ENCODE results near the gene TNRC18.

Gene TNRC18

DNA sequence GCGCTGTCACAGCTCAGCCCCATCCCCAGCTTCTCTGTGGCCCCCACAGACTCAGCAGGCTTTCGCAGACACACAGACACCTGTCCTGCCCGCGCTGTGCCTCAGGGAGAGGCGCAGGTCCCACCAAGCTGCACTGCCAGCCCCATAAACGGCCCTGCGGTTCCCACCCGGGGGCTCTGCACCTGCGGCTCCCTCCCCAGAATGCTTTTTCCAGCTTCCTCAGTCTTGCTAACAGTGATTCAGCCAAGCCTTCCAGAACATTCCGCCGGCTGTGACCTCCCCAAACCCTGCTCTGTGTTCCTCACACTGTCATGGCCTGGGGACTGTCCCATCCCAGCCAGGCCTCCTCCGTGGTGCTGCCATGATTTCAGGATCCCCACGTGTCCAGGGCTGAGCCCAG, 27.8 kb upstream of the TNRC18 start:
- DNase-seq (ENCODE audit: low spot score): no peak

DNA sequence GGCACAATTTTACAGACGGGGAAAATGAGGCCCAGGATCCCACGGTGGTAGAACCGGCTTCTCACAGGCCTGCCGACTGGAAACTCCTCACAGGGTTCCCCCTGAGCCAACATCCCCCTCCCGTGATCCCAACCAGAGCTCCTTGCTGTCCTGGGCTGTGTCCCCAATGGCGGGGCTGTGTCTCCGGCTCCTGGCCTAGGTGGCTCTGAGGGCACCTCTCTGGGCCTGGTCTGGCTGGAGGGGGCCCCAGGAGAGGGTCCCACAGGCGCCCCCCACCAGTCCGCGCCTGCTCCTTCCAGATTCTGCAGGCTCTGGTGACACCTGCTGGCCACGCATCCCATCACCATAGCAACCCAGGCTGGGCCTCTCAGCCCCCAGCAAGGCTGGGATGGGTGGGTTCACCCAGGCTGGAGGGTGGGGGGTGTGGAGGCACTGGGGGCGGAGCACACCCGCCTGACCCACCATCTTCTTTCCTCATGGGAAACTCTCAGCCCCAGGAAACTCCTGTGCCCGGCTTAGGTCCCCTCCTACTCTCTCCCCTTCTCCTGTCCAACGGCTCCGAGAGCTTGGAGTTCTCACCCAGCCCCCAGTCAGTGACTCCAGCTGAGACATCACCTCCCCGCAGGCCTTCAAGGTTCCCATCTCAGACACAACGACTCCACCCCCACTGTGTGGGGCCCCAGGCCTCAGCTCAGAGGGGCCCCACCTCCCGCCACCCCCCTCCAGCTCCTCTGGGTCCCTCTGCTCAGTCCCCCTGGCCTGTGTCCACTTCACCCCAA, 27.1 kb upstream of the TNRC18 start:
- DNase-seq (ENCODE audit: low spot score): peak; percentile 31

DNA sequence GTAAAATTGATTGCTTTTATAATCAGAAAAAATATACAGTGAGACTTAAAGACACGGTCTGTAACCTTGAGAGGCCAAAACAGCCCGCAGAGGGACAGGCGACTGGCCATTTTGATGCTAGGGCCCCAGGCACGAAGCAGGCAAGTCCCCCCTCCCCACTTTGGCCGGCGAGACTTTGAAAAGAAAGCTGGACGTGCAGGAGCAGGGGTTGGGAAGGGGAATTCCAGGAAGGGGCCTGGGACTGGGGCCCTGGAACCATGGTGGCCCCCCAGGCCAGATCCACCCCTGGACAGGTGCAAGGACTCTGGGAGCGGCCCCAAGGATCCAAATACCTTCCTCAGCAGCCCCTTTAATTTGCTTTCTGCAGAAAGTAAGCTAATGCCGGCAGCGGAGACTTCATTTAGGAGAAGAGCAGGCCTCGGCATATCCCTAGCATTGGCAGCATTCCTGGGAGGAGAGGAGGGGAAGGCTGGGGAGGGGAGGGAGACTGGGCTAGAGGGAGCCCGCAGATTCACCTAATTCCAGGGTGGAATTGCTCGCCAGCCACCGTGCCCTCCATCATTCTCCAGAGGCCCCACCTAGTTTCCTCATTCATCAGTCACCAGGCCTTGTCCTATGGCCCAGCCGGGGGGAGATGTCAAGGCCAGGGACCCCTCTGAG, 24.9 kb upstream of the TNRC18 start:
- DNase-seq (ENCODE audit: low spot score): no peak

DNA sequence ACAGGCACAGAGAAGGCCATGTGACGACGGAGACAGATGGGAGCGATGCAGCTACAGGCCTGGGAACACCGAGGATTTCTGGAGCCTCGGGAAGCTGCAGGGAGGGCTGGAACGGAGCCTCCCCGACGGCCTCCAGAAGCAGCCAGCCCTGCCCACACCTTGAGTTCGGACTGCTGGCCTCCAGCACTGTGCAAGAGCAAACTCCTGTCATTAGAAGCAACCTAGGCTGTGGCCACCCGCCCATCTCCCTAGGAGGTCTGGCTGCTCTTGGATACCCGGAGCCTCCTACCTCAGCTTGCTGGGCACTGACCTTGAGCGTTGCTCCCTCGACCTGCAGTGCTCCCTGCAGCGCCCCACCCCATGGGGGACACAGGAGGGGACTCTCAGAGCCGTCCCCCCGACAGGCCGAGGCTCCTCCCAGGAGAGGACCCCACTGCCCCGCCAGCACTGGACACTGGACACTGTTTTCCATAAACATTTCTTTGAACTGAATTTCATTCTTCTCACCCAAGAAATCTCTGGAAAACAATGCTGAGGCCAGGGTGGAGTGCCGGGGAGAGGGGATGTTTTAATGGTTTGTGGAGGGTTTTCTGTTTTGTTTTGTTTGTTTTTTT, 22.5 kb upstream of the TNRC18 start:
- no peak for DNase-seq (ENCODE audit: low spot score)

DNA sequence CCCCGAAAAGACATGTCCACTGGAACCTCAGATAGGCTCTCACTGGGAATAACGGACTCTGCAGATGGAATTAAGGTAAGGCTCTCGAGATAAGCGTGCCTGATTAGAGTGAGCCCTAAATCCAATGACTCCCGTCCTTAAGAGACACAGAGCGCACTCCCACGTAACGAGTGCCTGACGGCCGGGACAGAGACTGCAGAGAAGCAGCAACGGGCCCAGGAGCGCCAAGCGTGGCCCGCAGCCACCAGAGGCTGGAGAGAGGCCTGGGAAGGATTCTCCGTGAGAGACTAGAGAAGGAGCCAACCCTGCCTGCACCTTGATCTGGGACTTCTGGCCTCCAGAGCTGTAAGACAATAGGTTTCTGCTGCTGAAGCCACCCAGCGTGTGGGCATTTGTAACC, 20.0 kb upstream of the TNRC18 start:
- no peak for DNase-seq (ENCODE audit: low spot score)

DNA sequence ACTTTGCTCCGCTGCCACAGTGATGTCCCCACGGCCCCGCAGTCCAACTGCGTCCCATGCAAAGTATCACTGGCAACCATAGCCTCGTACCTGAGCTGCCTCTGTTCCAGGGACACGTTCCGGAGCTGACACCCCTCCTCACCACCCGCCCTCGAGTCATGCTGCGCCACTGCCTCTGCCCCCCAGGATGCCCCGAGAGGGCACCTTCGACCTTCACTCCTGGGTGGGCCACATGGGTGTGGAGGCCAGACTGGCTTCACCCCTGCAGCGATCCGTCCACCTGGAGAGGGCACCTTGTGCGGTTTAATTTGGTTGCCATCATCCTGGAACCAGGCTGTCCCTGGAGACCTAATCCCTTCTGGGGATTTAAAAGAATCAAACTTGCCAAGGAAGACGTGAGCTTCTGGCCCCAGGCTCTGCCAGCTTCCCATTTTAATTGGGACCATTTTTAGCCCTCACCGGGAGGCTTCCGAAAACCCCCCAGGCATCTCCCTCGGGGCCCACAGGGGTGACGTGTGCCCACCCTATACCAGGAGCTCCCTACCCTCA, 19.2 kb upstream of the TNRC18 start:
- no peak for DNase-seq (ENCODE audit: low spot score)

DNA sequence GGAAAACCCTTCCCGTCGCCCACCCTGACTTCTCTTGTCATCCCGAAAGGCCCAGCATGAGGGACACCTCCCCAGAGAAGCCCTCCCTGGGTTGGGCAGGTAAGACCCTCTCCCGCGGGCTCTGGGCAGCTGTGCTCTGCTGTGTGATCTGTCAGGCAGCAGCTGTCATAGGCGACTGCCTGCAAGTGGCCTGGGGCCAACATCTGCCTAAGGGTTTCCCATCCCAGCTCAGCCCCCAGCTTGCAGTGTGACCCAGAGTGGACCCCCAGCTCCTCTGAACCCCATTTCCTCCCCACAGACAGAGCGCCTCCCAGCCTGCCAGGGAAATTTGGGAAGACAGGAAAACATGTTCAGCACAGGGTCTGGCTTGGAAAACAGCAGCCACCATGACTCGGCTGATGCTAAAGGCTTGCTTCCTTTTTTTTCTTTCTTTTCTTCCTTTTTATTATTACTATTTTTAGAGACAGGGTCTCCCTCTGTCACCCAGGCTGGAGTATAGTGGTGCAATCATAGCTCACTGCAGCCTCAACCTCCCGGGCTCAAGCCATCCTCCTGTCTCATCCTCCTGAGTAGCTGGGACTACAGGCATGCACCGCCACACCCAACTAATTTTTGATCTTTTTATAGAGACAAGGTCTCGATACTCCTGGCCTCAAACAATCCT, 18.3 kb upstream of the TNRC18 start:
- DNase-seq (ENCODE audit: low spot score): no peak

DNA sequence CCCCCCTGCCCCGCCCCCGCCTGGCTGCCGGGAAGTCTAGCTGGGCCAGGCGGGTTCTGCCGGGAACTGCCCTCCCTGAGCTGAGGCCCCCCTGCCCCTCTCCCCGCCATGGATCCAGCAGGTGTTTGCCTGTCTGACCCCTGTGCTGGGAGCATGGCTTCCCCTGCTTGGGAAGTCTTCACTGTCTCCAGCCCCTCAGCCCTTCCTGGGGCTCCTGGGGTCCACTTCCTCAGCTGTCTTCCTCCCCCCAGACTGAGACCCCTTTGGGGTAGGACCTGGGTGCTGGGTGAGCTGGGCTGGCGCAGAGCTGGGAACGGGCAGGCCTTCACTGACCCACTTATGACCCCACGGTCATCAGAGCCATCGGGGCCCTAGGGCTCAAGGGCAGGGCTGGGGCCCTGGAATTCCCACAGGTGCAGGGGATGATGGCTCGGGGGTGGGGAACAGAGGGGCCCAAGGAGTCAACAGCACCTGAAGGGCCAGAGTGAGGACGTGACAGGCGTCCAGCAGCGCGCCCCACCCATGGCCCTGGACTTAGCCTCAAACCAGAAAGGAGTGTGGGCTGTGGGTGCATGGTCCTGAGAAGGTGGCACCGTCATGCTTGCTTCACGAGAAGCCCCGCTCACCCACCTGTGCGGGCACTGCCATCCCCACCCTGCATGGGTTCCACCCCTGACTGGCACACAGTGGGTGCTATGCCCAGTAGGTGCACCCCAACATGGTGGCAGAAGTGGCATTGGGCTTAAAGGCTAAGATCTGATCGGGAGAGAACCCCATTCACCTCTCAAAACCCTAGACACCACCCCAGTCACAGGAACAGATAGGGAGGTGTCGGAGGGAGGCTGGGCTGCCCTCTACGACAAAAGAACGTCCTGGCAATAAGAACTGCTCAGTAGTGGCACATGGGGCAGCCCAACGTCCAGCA, 16.2 kb upstream of the TNRC18 start:
- DNase-seq (ENCODE audit: low spot score): no peak

DNA sequence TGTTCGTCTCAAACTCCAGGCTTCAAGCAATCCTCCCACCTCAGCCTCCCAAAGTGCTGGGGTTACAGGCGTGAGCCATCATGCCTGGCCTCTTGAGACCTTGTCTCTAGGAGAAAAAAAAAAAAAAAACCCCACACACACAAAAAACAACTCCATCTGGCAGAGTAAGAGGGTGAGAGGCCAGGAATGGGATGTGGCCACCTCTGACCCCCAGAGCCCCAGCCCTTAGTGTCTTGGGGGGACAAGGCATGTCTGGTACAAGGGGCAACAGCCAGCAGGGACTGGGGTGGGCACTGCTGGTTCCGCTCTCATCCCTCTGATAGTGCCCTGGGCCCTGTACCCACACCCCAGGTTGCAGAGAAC, 15.6 kb upstream of the TNRC18 start:
- DNase-seq (ENCODE audit: low spot score): no peak

DNA sequence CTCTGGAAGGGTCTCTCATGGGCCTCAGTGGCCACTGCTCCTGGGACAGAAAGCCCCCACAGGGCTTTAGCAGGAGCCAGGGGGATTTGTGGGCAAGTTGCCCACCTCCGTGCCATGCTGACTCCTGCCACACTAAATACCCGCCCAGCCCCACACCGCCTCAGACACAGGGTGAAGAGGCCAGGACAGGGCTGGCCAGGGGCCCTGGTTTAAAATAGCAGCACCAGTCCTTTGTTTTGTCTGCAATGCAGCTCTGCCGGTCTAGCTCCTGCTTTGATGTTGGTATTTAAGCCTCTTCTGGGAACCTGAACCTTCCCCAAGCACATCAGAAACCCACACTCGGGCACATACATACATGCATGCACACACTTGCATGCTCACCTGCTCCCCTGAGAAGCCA, 14.4 kb upstream of the TNRC18 start:
- no peak for DNase-seq (ENCODE audit: low spot score)

DNA sequence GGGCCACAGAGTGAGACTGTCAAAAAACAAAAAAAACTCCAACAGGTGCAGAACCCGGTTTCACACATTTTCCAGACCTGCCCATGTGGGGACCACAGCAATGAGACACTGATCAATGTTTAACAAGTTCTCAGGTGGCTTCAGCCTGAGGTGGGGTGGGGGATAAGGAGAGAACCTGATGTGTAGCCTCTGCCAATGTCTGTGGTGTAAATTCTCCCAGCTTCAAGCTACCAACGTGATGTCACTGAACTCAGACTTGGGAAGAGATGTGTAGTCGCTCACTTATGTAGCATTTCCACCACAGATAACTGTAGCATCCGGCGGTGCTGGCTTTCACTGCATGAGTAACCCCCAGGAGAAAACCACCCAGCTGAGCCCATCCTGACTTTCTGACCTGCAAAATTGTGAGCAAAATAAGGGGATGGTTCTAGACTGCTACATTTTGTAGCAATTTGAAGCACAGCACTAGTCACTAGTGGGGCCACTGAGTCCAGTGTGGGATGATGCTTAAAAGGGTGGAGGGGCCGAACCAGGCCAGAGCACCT, 13.8 kb upstream of the TNRC18 start:
- DNase-seq (ENCODE audit: low spot score): no peak

DNA sequence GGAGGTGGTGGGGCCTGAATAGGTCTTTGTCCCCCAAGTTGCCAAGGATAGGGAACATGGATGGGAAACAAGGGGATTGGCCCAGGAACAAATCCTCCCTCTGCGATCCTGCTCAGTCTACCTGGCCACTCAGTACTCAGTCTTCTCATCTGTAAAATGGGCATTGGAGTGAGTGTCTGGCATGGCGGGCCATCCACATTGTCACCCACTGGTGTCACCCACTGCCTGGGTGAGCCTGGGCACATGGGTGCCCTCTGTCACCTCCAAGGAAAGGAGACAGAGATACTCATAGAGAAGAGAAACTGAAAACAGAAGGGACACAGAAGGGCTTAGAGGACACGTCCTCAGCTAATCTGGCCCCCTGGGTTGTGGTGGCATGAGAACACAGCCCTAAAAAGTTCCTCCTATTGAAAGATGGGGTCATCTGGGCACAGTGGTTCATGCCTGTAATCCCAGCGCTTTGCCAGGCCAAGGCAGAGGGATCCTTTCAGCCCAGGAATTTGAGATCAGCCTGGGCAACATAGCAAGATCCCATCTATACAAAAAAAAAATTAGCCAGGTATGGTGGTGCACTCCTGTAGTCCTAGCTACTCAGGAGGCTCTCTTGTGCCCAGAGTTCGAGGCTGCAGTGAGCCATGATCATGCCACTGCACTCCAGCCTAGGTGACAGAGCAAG, 12.5 kb upstream of the TNRC18 start:
- DNase-seq (ENCODE audit: low spot score): no peak

DNA sequence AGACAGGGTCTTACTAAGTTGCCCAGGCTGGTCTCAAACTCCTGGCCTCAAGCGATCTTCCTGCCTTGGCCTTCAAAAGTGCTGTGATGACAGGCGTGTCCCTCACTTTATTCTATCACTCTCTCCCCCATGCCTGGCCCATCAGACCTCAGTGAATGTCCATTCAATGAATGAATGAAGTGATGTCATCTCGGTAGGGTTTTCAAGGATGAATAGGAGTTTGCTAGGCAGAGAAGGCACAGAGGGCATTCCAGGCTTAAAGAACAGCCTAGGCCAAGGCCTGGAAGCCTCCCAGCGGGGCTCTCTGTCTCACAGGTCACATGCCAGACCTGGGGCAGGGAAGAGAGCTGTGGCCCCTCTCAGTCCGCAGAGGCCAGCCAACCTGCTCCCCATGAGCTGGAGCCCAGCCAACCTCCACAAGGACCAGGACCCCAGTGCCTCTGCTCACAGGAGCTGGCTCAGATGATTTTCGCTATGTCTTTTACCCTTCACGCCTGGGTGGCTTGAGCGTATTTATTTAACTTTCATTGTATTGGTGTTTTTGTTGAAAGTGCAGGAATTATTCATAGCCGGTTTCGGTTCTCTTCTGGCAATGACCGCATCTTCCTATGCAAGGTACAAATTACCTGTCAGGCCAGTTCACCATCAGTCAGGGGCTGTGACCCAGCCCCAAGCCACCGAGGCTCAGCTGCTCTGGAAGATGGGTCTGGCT, 11.8 kb upstream of the TNRC18 start:
- DNase-seq (ENCODE audit: low spot score): no peak

DNA sequence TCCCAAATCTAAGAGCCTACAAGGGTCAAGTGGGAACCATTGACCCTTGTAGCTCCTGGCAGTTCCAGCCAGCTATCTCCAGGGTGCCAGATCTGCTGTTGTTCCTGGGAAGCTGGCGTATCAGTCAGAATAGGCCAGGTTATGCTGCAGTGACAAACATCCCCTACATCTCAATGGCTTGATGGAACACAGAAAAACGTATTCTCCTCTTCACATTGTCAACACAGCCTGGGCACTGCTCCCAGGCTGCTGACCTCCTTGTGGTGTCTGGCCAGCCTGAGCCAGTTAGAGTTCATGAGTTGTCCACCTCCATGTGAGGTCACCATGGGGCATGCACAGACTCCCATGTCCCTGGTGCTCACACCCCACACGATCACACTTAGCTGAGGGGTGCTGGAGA, 9.5 kb upstream of the TNRC18 start:
- DNase-seq (ENCODE audit: low spot score): no peak

DNA sequence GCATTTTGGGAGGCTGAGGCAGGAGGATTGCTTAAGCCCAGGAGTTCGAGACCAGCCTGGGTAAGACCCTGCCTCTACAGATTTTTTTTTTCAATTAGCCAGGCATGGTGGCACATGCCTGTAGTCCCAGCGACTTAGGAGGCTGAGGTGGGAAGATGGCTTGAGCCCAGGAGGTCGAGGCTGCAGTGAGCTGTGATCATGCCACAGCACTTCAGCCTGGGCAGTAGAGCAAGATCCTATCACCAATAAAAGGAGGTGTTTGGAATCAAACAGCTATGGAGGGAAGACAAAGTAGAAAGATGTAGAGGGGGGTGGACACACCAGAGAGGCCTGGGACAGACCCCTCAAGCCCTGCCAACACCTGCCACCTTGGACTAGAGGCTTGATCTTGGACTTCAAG, 9.1 kb upstream of the TNRC18 start:
- DNase-seq (ENCODE audit: low spot score): no peak

DNA sequence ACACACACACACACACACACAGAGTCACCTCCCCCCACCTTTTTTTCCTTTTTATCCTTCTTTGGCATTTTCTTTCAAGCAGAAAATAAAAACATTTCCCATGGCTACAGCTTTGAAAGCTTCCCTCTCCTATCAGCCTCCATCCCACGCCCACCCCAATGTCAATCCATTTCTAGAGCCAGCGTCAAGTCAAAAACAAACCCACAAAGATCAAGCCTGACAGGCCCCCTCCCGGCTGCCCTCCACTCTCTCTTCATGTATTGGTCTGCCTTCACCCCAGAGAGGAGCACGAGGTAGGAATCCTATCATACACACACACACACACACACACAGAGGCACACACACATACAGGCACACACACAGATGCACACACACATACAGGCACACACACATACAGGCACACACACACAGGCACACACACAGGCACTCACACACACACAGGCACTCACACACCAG, 8.0 kb upstream of the TNRC18 start:
- no peak for DNase-seq (ENCODE audit: low spot score)

DNA sequence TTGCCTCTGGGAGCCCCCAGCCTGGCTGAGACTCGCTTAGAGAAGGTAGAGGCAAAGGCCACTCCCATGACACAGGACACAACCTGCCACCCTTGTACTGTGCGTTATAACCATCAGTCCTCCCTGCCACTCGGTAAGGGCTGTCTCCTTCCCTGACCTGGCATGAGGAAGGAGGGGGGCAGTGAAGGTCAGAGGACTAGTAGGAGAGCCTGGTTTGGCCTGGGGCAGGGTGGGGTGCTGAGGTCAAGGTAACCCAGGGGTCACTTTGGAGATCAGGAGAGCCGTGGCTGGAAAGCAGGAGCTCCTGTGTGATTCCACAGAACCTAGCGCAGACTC, 6.9 kb upstream of the TNRC18 start:
- DNase-seq (ENCODE audit: low spot score): no peak

DNA sequence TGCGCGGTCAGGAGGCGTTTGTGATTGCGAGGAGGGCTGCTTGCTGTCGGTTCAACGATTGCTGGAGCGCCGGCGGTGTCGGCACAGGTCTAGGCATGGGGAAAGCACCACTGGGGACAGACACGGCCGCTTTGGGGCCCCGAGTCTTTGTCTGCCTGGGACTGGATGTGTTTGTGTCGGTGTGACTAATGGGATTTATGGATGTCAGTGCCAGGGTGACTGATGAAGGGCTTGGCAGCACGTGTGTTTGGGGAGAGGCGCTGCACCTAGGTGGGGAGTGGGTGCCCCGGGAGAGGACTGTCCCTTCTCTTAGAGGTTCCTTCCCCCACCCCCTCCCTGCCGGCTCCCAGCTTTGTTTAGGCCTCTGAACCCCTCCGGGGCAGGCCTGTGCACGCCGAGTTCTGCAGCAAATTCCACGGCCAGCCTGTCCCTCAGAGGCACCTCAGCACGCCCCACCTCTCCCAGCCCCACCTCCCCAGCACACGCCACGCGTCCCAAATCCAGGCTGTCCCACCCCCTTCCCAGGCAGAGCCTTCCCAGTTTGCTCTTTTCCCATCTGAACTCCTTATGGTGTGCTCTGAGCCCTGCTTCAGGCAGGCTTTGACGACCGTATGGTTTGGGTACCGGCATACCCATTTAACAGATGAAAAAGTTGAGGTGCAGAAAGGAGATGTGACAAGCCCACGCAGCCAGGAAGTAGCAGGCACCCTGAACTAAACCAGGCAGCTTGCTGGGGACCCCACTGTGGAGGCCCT, 6.4 kb upstream of the TNRC18 start:
- no peak for DNase-seq (ENCODE audit: low spot score)

DNA sequence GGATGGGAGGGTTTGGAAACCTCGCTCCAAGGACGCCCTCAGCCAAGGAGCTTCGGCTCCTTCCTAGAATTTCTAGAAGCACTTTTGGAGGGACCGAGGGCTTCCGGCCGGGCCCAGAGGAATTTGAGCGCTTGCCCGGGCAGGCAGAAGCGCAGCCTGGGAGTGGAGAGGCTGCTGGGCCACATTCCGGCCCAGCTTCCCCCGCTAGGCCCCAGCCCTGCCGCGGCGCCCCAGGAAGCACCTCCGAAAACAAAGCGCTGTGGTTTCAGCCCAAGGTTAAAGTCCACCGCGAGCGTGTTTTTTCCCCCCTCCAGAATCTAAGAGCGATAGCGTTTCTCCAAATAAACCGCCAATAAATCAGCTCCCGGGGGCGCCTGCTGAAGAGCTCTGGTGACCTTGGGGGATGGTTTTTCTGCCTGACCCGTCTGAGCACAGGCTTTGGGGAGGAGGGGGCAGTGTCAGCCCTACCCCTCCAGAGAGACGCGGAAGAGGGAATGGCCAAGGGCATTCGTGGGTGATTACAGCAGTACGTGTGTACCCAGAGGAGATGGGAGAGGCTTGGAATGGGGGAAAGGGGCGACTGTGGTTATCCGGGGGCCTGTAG, 5.7 kb upstream of the TNRC18 start:
- no peak for DNase-seq (ENCODE audit: low spot score)

Measured in CD4-positive, alpha-beta T cell treated with Interleukin-6 at 100 ng/mL for 8 hours (primary cell).